Cardiac muscle cell (in vitro differentiated cells and primary cell): ENCODE results near the gene PCDHA9. TPM values are rescaled to one million over a fixed set of nuclear protein-coding genes. Genes with fewer than 3 reads are reported as not detected.
A peak's percentile ranks its signal among the peaks of the same experiment; 100 is the strongest.

Source experiments
- DNase-seq, 2 donors: peaks; one replicate each; pipeline versions ENCODE4 v3.0.0 to v3.0.0-alpha.2; 2010 to 2017; ENCODE audit warnings: low read depth in 1 of 2, low spot score in 1 of 2
- H3K27ac ChIP-seq: fragments of 200-600 bp; sonication (generic); 2 replicates; pipeline ENCODE4 v1.5.1; 2016
- H3K27me3 ChIP-seq: fragments of 200-600 bp; sonication (generic); 2 replicates; pipeline ENCODE4 v1.6.0; 2016; ENCODE audit warnings: control low read depth
- H3K36me3 ChIP-seq: fragments of 200-600 bp; sonication (generic); 2 replicates; pipeline ENCODE4 v1.5.1; 2016; ENCODE audit warnings: control low read depth
- H3K4me1 ChIP-seq: fragments of 200-600 bp; sonication (generic); 2 replicates; pipeline ENCODE4 v1.8.1; 2017; ENCODE audit warnings: low read depth, mild to moderate bottlenecking, mixed run types
- H3K4me3 ChIP-seq: fragments of 200-600 bp; sonication (generic); 2 replicates; pipeline ENCODE4 v1.5.1; 2016; ENCODE audit warnings: mild to moderate bottlenecking
- H3K9me3 ChIP-seq: fragments of 200-600 bp; sonication (generic); 2 replicates; pipeline ENCODE4 v1.5.1; 2017; ENCODE audit warnings: low read depth, mild to moderate bottlenecking, control low read depth
- CTCF ChIP-seq: IDR thresholded peaks from 2 replicates; pipeline ENCODE4 v1.5.1; 2012; ENCODE audit warnings: low read depth, mild to moderate bottlenecking, low read length
- polyA plus RNA-seq: library from polyadenylated mRNA; unstranded; fragments of >200 nt; fragmentation: Nextera tagmentation; extraction: Ambion mirVana; gene quantifications from 2 replicates; pipeline ENCODE4 v1.2.1, GENCODE V29; 2016
- total RNA-seq: library from RNA; depleted of rRNA; stranded (reverse); fragments of >200 nt; gene quantifications from 2 replicates; pipeline ENCODE4 v1.2.3, GENCODE V29; 2016

Gene PCDHA9
- total and polyA plus RNA-seq, 2 experiments from 2014 or later = 0.70 to 2.2 TPM

- peak in 1 of 2 donors; percentile 10 for DNase-seq
- no peak for TF ChIP-seq CTCF
- Histone ChIP-seq H3K9me3 (no peaks in the 10 kb centered on the region), H3K4me1 (no peaks in the 10 kb centered on the region), H3K36me3 (no peaks in the 10 kb centered on the region), H3K27me3 (no peaks in the 10 kb centered on the region), H3K27ac (no peak overlapping the region), H3K4me3 (no peak overlapping the region)
Measured at GRCh38 chr5:140882591-140882899, 34.4 kb downstream of the PCDHA9 start.

GRCh38 chr5:140883373-140883772 is 35.2 kb downstream of the PCDHA9 start:
- no peak for DNase-seq
- no peaks in the 10 kb centered on the region for H3K9me3 ChIP-seq
- H3K4me3 ChIP-seq = no peak overlapping the region
- no peak for TF ChIP-seq CTCF
- H3K27ac ChIP-seq = no peak overlapping the region
- H3K4me1 ChIP-seq = no peaks in the 10 kb centered on the region
- no peaks in the 10 kb centered on the region for H3K36me3 ChIP-seq
- no peaks in the 10 kb centered on the region for H3K27me3 ChIP-seq

- Histone ChIP-seq H3K27ac (no peak overlapping the region), H3K27me3 (no peaks in the 10 kb centered on the region), H3K9me3 (no peaks in the 10 kb centered on the region), H3K4me3 (no peak overlapping the region), H3K4me1 (no peaks in the 10 kb centered on the region), H3K36me3 (no peaks in the 10 kb centered on the region)
- no peak for DNase-seq
- no peak for TF ChIP-seq CTCF
Measured at GRCh38 chr5:140883927-140884697, 35.9 kb downstream of the PCDHA9 start.

Other genes starting within 250 kb of the PCDHA9 start
- gene CD14, start 215.2 kb upstream of the PCDHA9 start, total RNA-seq = 1.4 TPM in 1 of 2 replicates, not detected in the other
- 0.10 TPM in 1 of 2 replicates, not detected in the other for gene CD14, start 215.2 kb upstream of the PCDHA9 start, polyA plus RNA-seq
- 77.1 and 234 TPM in 2 replicates for gene TMCO6, start 208.9 kb upstream of the PCDHA9 start, total RNA-seq
- gene TMCO6, start 208.9 kb upstream of the PCDHA9 start, polyA plus RNA-seq = 14.2 and 17.2 TPM in 2 replicates
- gene NDUFA2, start 200.8 kb upstream of the PCDHA9 start, total RNA-seq = 65.5 and 113 TPM in 2 replicates
- gene NDUFA2, start 200.8 kb upstream of the PCDHA9 start, polyA plus RNA-seq = 243 and 273 TPM in 2 replicates
- gene IK, start 200.6 kb upstream of the PCDHA9 start, total RNA-seq = 80.4 and 104 TPM in 2 replicates
- 119 and 125 TPM in 2 replicates for gene IK, start 200.6 kb upstream of the PCDHA9 start, polyA plus RNA-seq
- 17.2 and 23.8 TPM in 2 replicates for gene WDR55, start 183.5 kb upstream of the PCDHA9 start, total RNA-seq
- 17.7 and 21.1 TPM in 2 replicates for gene WDR55, start 183.5 kb upstream of the PCDHA9 start, polyA plus RNA-seq
- 1.0 and 2.1 TPM in 2 replicates for gene DND1, start 174.8 kb upstream of the PCDHA9 start, total RNA-seq
- gene DND1, start 174.8 kb upstream of the PCDHA9 start, polyA plus RNA-seq = 0.86 and 0.94 TPM in 2 replicates
- 43.0 and 50.1 TPM in 2 replicates for gene HARS1, start 157.0 kb upstream of the PCDHA9 start, total RNA-seq
- gene HARS1, start 157.0 kb upstream of the PCDHA9 start, polyA plus RNA-seq = 72.9 and 94.1 TPM in 2 replicates
- 27.8 and 30.9 TPM in 2 replicates for gene HARS2, start 156.9 kb upstream of the PCDHA9 start, total RNA-seq
- gene HARS2, start 156.9 kb upstream of the PCDHA9 start, polyA plus RNA-seq = 33.6 and 39.9 TPM in 2 replicates
- 30.2 and 47.0 TPM in 2 replicates for gene ZMAT2, start 147.9 kb upstream of the PCDHA9 start, total RNA-seq
- 42.1 and 49.0 TPM in 2 replicates for gene ZMAT2, start 147.9 kb upstream of the PCDHA9 start, polyA plus RNA-seq
- gene PCDHA1, start 62.2 kb upstream of the PCDHA9 start, total RNA-seq = 0.25 TPM in 1 of 2 replicates, not detected in the other
- gene PCDHA1, start 62.2 kb upstream of the PCDHA9 start, polyA plus RNA-seq = 0.29 and 0.69 TPM in 2 replicates
- gene PCDHA2, start 53.5 kb upstream of the PCDHA9 start, total RNA-seq = 4.5 and 5.1 TPM in 2 replicates
- 2.7 and 5.3 TPM in 2 replicates for gene PCDHA2, start 53.5 kb upstream of the PCDHA9 start, polyA plus RNA-seq
- gene PCDHA3, start 47.3 kb upstream of the PCDHA9 start, total RNA-seq = 1.1 and 2.3 TPM in 2 replicates
- 1.8 and 2.9 TPM in 2 replicates for gene PCDHA3, start 47.3 kb upstream of the PCDHA9 start, polyA plus RNA-seq
- 14.2 and 14.3 TPM in 2 replicates for gene PCDHA4, start 41.3 kb upstream of the PCDHA9 start, total RNA-seq
- 6.1 and 9.1 TPM in 2 replicates for gene PCDHA4, start 41.3 kb upstream of the PCDHA9 start, polyA plus RNA-seq
- gene PCDHA5, start 26.8 kb upstream of the PCDHA9 start, total RNA-seq = 1.5 and 1.8 TPM in 2 replicates
- 0.09 and 0.53 TPM in 2 replicates for gene PCDHA5, start 26.8 kb upstream of the PCDHA9 start, polyA plus RNA-seq
- gene PCDHA6, start 20.4 kb upstream of the PCDHA9 start, total RNA-seq = 2.6 and 16.9 TPM in 2 replicates
- 1.3 and 7.7 TPM in 2 replicates for gene PCDHA6, start 20.4 kb upstream of the PCDHA9 start, polyA plus RNA-seq
- 1.2 and 2.7 TPM in 2 replicates for gene PCDHA7, start 14.1 kb upstream of the PCDHA9 start, total RNA-seq
- 0.37 TPM in 1 of 2 replicates, not detected in the other for gene PCDHA7, start 14.1 kb upstream of the PCDHA9 start, polyA plus RNA-seq
- gene PCDHA8, start 7.2 kb upstream of the PCDHA9 start, total RNA-seq = 1.1 and 1.8 TPM in 2 replicates
- gene PCDHA8, start 7.2 kb upstream of the PCDHA9 start, polyA plus RNA-seq = 0.44 and 1.2 TPM in 2 replicates
- gene PCDHA10, start 7.5 kb downstream of the PCDHA9 start, total RNA-seq = 11.3 and 14.4 TPM in 2 replicates
- gene PCDHA10, start 7.5 kb downstream of the PCDHA9 start, polyA plus RNA-seq = 10.2 and 12.3 TPM in 2 replicates
- 9.9 and 10.8 TPM in 2 replicates for gene PCDHA11, start 20.6 kb downstream of the PCDHA9 start, total RNA-seq
- 6.1 and 7.5 TPM in 2 replicates for gene PCDHA11, start 20.6 kb downstream of the PCDHA9 start, polyA plus RNA-seq
- gene PCDHA12, start 26.9 kb downstream of the PCDHA9 start, total RNA-seq = 9.5 and 10.5 TPM in 2 replicates
- 0.71 and 1.7 TPM in 2 replicates for gene PCDHA12, start 26.9 kb downstream of the PCDHA9 start, polyA plus RNA-seq
- gene PCDHA13, start 33.7 kb downstream of the PCDHA9 start, total RNA-seq = 2.1 and 2.3 TPM in 2 replicates
- 0.27 and 0.34 TPM in 2 replicates for gene PCDHA13, start 33.7 kb downstream of the PCDHA9 start, polyA plus RNA-seq
- 16.7 and 20.8 TPM in 2 replicates for gene PCDHAC1, start 77.9 kb downstream of the PCDHA9 start, total RNA-seq
- gene PCDHAC1, start 77.9 kb downstream of the PCDHA9 start, polyA plus RNA-seq = 3.4 and 5.1 TPM in 2 replicates
- gene PCDHAC2, start 118.1 kb downstream of the PCDHA9 start, total RNA-seq = 42.2 and 47.8 TPM in 2 replicates
- gene PCDHAC2, start 118.1 kb downstream of the PCDHA9 start, polyA plus RNA-seq = 18.5 and 18.9 TPM in 2 replicates
- gene PCDHB1, start 203.0 kb downstream of the PCDHA9 start, total RNA-seq = 0.03 and 0.07 TPM in 2 replicates
- gene PCDHB1, start 203.0 kb downstream of the PCDHA9 start, polyA plus RNA-seq = not detected in 2 replicates
- gene PCDHB2, start 246.2 kb downstream of the PCDHA9 start, total RNA-seq = 43.9 and 51.5 TPM in 2 replicates
- 25.0 and 31.2 TPM in 2 replicates for gene PCDHB2, start 246.2 kb downstream of the PCDHA9 start, polyA plus RNA-seq